GM23338 (cell line): Measurements from ENCODE around the gene INPPL1. TPM values are rescaled to one million over a fixed set of nuclear protein-coding genes. Genes with fewer than 3 reads are reported as not detected.

Experiments
- ATAC-seq: fragments of 200-7000 bp; cut with Tn5 transposase; 3 replicates; pipeline ENCODE4 v1.9.1; 2020
- DNase-seq: peaks from one replicate; pipeline ENCODE4 v3.0.0-alpha.2; 2015; ENCODE audit warnings: low spot score
- H2AFZ ChIP-seq: fragments of 200-600 bp; sonication (generic); 2 replicates; pipeline ENCODE4 v1.8.0; 2016; ENCODE audit warnings: antibody characterized with exemption, mild to moderate bottlenecking, moderate library complexity
- H3F3A ChIP-seq: fragments of 200-600 bp; sonication (generic); replicated peaks from 2 replicates; pipeline ENCODE4 v1.8.0; 2017; ENCODE audit warnings: antibody characterized with exemption, mixed run types, low read depth
- H3K27ac ChIP-seq: fragments of 200-600 bp; sonication (generic); 2 replicates; pipeline ENCODE4 v1.6.1; 2016; ENCODE audit warnings: low read depth
- H3K27me3 ChIP-seq: fragments of 200-600 bp; sonication (generic); 2 replicates; pipeline ENCODE4 v1.8.0; 2016; ENCODE audit warnings: mild to moderate bottlenecking, mixed run types, moderate library complexity; ENCODE audit not compliant: insufficient read depth
- H3K36me3 ChIP-seq: fragments of 200-600 bp; sonication (generic); 2 replicates; pipeline ENCODE4 v1.8.0; 2016; ENCODE audit warnings: mild to moderate bottlenecking; ENCODE audit not compliant: insufficient read depth
- H3K4me1 ChIP-seq: fragments of 200-600 bp; sonication (generic); 2 replicates; pipeline ENCODE4 v1.8.0; 2016; ENCODE audit warnings: mild to moderate bottlenecking, moderate library complexity; ENCODE audit not compliant: insufficient read depth
- H3K4me2 ChIP-seq: fragments of 200-600 bp; sonication (generic); 2 replicates; pipeline ENCODE4 v1.7.1; 2017; ENCODE audit warnings: mixed run types
- H3K4me3 ChIP-seq: fragments of 200-600 bp; sonication (generic); 2 replicates; pipeline ENCODE4 v1.6.1; 2016; ENCODE audit warnings: mixed run types
- H3K79me2 ChIP-seq: fragments of 200-600 bp; sonication (generic); replicated peaks from 2 replicates; pipeline ENCODE4 v1.8.0; 2017; ENCODE audit warnings: mild to moderate bottlenecking; ENCODE audit not compliant: insufficient read depth
- H3K9me2 ChIP-seq: fragments of 200-600 bp; sonication (generic); 2 replicates; pipeline ENCODE4 v1.8.0; 2017; ENCODE audit not compliant: insufficient read depth
- H4K20me1 ChIP-seq: fragments of 200-600 bp; sonication (generic); replicated peaks from 2 replicates; pipeline ENCODE4 v1.8.0; 2017; ENCODE audit warnings: mild to moderate bottlenecking; ENCODE audit not compliant: insufficient read depth
- H3K27ac Mint-ChIP-seq: 2 replicates; pipeline ENCODE4 v1.8.0; 2020; ENCODE audit warnings: inconsistent platforms, mild to moderate bottlenecking, moderate library complexity, mixed read lengths
- H3K27me3 Mint-ChIP-seq: 3 replicates; pipeline ENCODE4 v1.8.0; 2022; ENCODE audit warnings: low read depth, mild to moderate bottlenecking, moderate library complexity, mixed read lengths, inconsistent platforms; ENCODE audit not compliant: insufficient read depth, poor library complexity
- H3K36me3 Mint-ChIP-seq: 3 replicates; pipeline ENCODE4 v1.8.0; 2021; ENCODE audit warnings: low read depth, mild to moderate bottlenecking, inconsistent platforms, moderate library complexity, mixed read lengths
- H3K4me1 Mint-ChIP-seq: 3 replicates; pipeline ENCODE4 v1.8.0; 2020; ENCODE audit warnings: mild to moderate bottlenecking, inconsistent platforms, mixed read lengths
- H3K4me3 Mint-ChIP-seq: 3 replicates; pipeline ENCODE4 v1.8.0; 2021; ENCODE audit warnings: moderate library complexity, mild to moderate bottlenecking, inconsistent platforms, mixed read lengths
- H3K9me3 Mint-ChIP-seq: 3 replicates; pipeline ENCODE4 v1.8.0; 2020; ENCODE audit warnings: moderate library complexity, mild to moderate bottlenecking, inconsistent platforms, mixed read lengths
- CREB1 ChIP-seq: fragments of 250-450 bp; sonication (Bioruptor Pico); IDR thresholded peaks from 2 replicates; pipeline ENCODE4 v1.5.0; 2020; ENCODE audit warnings: low read depth, mild to moderate bottlenecking, moderate library complexity
- CTCF ChIP-seq, 2 experiments: fragments of 200-600 bp in 1 of 2; sonication (generic) in 1 of 2; conservative IDR thresholded peaks; 2 replicates each; pipeline versions ENCODE4 v1.5.1 to v1.6.1; 2016 to 2017; ENCODE audit warnings: antibody characterized with exemption in 2 of 2, low read depth in 2 of 2, mild to moderate bottlenecking in 2 of 2, moderate library complexity in 1 of 2
- ETS1 ChIP-seq: IDR thresholded peaks from 2 replicates; pipeline ENCODE4 v1.6.1; 2016; ENCODE audit warnings: antibody characterized with exemption
- EZH2 ChIP-seq: fragments of 200-600 bp; sonication (generic); IDR thresholded peaks from one replicate; pipeline ENCODE4 v1.8.0; 2017; ENCODE audit warnings: antibody characterized with exemption, mild to moderate bottlenecking, low read depth; ENCODE audit not compliant: unreplicated experiment
- EZH2phosphoT487 ChIP-seq: fragments of 200-600 bp; sonication (generic); IDR thresholded peaks from one replicate; pipeline ENCODE4 v1.8.1; 2018; ENCODE audit warnings: antibody characterized with exemption; ENCODE audit not compliant: unreplicated experiment
- JUNB ChIP-seq: IDR thresholded peaks from one replicate; pipeline ENCODE4 v1.6.1; 2016; ENCODE audit warnings: antibody characterized with exemption; ENCODE audit not compliant: unreplicated experiment
- NANOG ChIP-seq: IDR thresholded peaks from 2 replicates; pipeline ENCODE4 v1.6.1; 2016; ENCODE audit warnings: antibody characterized with exemption, borderline replicate concordance
- ZNF114 ChIP-seq: fragments of 250-450 bp; sonication (Bioruptor Pico); IDR thresholded peaks from 2 replicates; pipeline ENCODE4 v1.5.0; 2020; ENCODE audit warnings: mild to moderate bottlenecking, moderate library complexity
- ZNF331 ChIP-seq: fragments of 250-450 bp; sonication (Bioruptor Pico); IDR thresholded peaks from 2 replicates; pipeline ENCODE4 v1.5.0; 2020; ENCODE audit warnings: low read depth, mild to moderate bottlenecking, moderate library complexity
- long read RNA-seq: library from polyadenylated mRNA; unstranded; transcript quantifications from one replicate; pipeline ENCODE4 v2.0.0, GENCODE V29; 2020; ENCODE audit not compliant: unreplicated experiment
- polyA plus RNA-seq: library from polyadenylated mRNA; unstranded; fragments of >200 nt; fragmentation: Nextera tagmentation; extraction: Ambion mirVana; gene quantifications from 2 replicates; pipeline ENCODE4 v1.2.1, GENCODE V29; 2016
- total RNA-seq: library from RNA; depleted of rRNA; stranded (reverse); fragments of >200 nt; shearing (Covaris generic); gene quantifications from 2 replicates; pipeline ENCODE4 v1.2.3, GENCODE V29; 2014; rRNA removed

INPPL1 gene, protein sequence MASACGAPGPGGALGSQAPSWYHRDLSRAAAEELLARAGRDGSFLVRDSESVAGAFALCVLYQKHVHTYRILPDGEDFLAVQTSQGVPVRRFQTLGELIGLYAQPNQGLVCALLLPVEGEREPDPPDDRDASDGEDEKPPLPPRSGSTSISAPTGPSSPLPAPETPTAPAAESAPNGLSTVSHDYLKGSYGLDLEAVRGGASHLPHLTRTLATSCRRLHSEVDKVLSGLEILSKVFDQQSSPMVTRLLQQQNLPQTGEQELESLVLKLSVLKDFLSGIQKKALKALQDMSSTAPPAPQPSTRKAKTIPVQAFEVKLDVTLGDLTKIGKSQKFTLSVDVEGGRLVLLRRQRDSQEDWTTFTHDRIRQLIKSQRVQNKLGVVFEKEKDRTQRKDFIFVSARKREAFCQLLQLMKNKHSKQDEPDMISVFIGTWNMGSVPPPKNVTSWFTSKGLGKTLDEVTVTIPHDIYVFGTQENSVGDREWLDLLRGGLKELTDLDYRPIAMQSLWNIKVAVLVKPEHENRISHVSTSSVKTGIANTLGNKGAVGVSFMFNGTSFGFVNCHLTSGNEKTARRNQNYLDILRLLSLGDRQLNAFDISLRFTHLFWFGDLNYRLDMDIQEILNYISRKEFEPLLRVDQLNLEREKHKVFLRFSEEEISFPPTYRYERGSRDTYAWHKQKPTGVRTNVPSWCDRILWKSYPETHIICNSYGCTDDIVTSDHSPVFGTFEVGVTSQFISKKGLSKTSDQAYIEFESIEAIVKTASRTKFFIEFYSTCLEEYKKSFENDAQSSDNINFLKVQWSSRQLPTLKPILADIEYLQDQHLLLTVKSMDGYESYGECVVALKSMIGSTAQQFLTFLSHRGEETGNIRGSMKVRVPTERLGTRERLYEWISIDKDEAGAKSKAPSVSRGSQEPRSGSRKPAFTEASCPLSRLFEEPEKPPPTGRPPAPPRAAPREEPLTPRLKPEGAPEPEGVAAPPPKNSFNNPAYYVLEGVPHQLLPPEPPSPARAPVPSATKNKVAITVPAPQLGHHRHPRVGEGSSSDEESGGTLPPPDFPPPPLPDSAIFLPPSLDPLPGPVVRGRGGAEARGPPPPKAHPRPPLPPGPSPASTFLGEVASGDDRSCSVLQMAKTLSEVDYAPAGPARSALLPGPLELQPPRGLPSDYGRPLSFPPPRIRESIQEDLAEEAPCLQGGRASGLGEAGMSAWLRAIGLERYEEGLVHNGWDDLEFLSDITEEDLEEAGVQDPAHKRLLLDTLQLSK
- total RNA-seq (54.3 and 54.7 TPM in 2 replicates), polyA plus RNA-seq (15.5 and 21.5 TPM in 2 replicates)
- long read RNA-seq, partial matches to known transcripts: 3 of 3 reads
- long read RNA-seq, other reads (novel, unspliced or antisense): 0 of 3 reads

- ATAC-seq (peak; percentile 3; the same call in 2 of the 3 replicates), DNase-seq (peak; percentile 76)
- Histone ChIP-seq H2AFZ (peak within 1 kb of the TSS; percentile 80), H4K20me1 (peaks cover 12% of the 10 kb centered on the region), H3K79me2 (peaks cover 20% of the 10 kb centered on the region), H3K9me2 (no peaks in the 10 kb centered on the region), H3K4me2 (peak within 1 kb of the TSS; percentile 100), H3K27me3 (peaks cover 16% of the 10 kb centered on the region; the same call in 1 of the 2 replicates), H3K4me1 (peaks cover 25% of the 10 kb centered on the region), H3K27ac (peak within 1 kb of the TSS; percentile 91), H3K36me3 (no peaks in the 10 kb centered on the region; the same call in 1 of the 2 replicates), H3K4me3 (peak within 1 kb of the TSS; percentile 97), H3F3A (peaks cover 2% of the 10 kb centered on the region; the same call in 1 of the 2 replicates)
- peaks cover 17% of the 10 kb centered on the region for H3K27me3 Mint-ChIP-seq
- H3K27ac Mint-ChIP-seq: peak within 1 kb of the TSS; percentile 95
- H3K4me1 Mint-ChIP-seq: peaks cover 27% of the 10 kb centered on the region
- H3K36me3 Mint-ChIP-seq: peaks cover 18% of the 10 kb centered on the region
- peak within 1 kb of the TSS; percentile 95 for H3K4me3 Mint-ChIP-seq
- TF ChIP-seq EZH2 (no peak), ETS1 (no peak), EZH2phosphoT487 (no peak), JUNB (no peak), ZNF114 (CRISPR knock-in tag) (no peak), CREB1 (CRISPR knock-in tag) (no peak), NANOG (no peak), ZNF331 (CRISPR knock-in tag) (no peak), CTCF (conservative IDR thresholded peaks at IDR 0.05; ENCODE audit: low read depth in 2 of 2) (no peak)
- H3K9me3 Mint-ChIP-seq: no peaks in the 10 kb centered on the region
Observed at GRCh38 chr11:72224564-72225410, at the start of gene INPPL1. Gene INPPL1 (plus strand): TSS chr11:72224767. CDS start chr11:72224985, 218 bp downstream.
